ENCODE data around the gene MYOCD.

DNA sequence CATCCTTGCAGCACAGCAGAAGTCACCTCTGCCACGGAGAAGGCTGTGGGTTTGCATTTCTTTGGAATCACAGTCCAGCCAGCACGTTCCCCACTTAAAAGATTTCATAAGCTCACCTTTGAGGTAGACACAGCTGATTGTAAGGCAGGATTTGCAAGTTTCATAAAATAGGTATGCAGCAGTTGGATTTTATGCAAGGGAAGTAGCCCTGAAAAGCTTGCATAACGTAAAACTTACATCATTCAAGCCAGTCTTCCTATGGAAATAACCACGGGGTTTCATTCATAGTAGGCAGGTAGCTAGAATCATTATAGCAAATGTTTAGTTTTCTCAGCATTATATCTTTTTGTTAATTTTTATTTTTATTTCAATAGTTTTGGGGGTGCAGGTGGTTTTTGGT, 73.8 kb downstream of the MYOCD start:
- TF ChIP-seq, protein P1, sequence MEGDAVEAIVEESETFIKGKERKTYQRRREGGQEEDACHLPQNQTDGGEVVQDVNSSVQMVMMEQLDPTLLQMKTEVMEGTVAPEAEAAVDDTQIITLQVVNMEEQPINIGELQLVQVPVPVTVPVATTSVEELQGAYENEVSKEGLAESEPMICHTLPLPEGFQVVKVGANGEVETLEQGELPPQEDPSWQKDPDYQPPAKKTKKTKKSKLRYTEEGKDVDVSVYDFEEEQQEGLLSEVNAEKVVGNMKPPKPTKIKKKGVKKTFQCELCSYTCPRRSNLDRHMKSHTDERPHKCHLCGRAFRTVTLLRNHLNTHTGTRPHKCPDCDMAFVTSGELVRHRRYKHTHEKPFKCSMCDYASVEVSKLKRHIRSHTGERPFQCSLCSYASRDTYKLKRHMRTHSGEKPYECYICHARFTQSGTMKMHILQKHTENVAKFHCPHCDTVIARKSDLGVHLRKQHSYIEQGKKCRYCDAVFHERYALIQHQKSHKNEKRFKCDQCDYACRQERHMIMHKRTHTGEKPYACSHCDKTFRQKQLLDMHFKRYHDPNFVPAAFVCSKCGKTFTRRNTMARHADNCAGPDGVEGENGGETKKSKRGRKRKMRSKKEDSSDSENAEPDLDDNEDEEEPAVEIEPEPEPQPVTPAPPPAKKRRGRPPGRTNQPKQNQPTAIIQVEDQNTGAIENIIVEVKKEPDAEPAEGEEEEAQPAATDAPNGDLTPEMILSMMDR (IDR thresholded peaks at IDR 0.05), result no peak
- no peak for TF ChIP-seq POLR2A (IDR thresholded peaks at IDR 0.05)

Measured in sigmoid colon (tissue), 3 donors.